IPS-15b (cell line): Measurements from ENCODE around the gene FAM53B.
A peak's percentile ranks its signal among the peaks of the same experiment; 100 is the strongest.

Experiments
- H3K27me3 ChIP-seq: one replicate; pipeline ENCODE4 v1.6.1; 2013; ENCODE audit warnings: low read length; ENCODE audit not compliant: control insufficient read depth, insufficient read depth
- H3K36me3 ChIP-seq: one replicate; pipeline ENCODE4 v1.6.1; 2013; ENCODE audit warnings: low read length; ENCODE audit not compliant: control insufficient read depth, insufficient read depth
- H3K4me1 ChIP-seq: one replicate; pipeline ENCODE4 v1.6.1; 2013; ENCODE audit warnings: mild to moderate bottlenecking, low read length; ENCODE audit not compliant: control insufficient read depth, insufficient read depth
- H3K4me3 ChIP-seq: one replicate; pipeline ENCODE4 v1.5.1; 2013; ENCODE audit warnings: low read depth, low read length
- H3K9ac ChIP-seq: one replicate; pipeline ENCODE4 v1.6.1; 2013; ENCODE audit warnings: low read depth, mild to moderate bottlenecking, low read length
- H3K9me3 ChIP-seq: one replicate; pipeline ENCODE4 v1.6.1; 2013; ENCODE audit warnings: mild to moderate bottlenecking, low read length; ENCODE audit not compliant: control insufficient read depth, insufficient read depth

FAM53B gene

GRCh38 chr10:124722798-124723783 lies 21.1 kb downstream of the FAM53B start:
- Histone ChIP-seq H3K4me3 (no peak overlapping the region), H3K27me3 (no peaks in the 10 kb centered on the region), H3K9me3 (no peaks in the 10 kb centered on the region), H3K36me3 (peaks cover 3% of the 10 kb centered on the region), H3K4me1 (peaks cover 7% of the 10 kb centered on the region), H3K9ac (peak overlapping the region; percentile 4)

- no peaks in the 10 kb centered on the region for H3K27me3 ChIP-seq
- H3K4me3 ChIP-seq: no peak overlapping the region
- H3K36me3 ChIP-seq: peaks cover 3% of the 10 kb centered on the region
- H3K9me3 ChIP-seq: no peaks in the 10 kb centered on the region
- H3K9ac ChIP-seq: no peak overlapping the region
- H3K4me1 ChIP-seq: peaks cover 6% of the 10 kb centered on the region
Observed at GRCh38 chr10:124721330-124722045, 22.7 kb downstream of the FAM53B start.

- Histone ChIP-seq H3K9me3 (no peaks in the 10 kb centered on the region), H3K36me3 (no peaks in the 10 kb centered on the region), H3K9ac (no peak overlapping the region), H3K4me3 (no peak overlapping the region), H3K27me3 (no peaks in the 10 kb centered on the region), H3K4me1 (peaks cover 6% of the 10 kb centered on the region)
Observed at GRCh38 chr10:124719213-124719851, 24.8 kb downstream of the FAM53B start.

- Histone ChIP-seq H3K4me3 (no peak overlapping the region), H3K27me3 (no peaks in the 10 kb centered on the region), H3K4me1 (peaks cover 6% of the 10 kb centered on the region), H3K9me3 (no peaks in the 10 kb centered on the region), H3K9ac (no peak overlapping the region), H3K36me3 (no peaks in the 10 kb centered on the region)
Observed at GRCh38 chr10:124717911-124718741, 26.1 kb downstream of the FAM53B start.

- H3K4me1 ChIP-seq: peaks cover 6% of the 10 kb centered on the region
- H3K9ac ChIP-seq: no peak overlapping the region
- H3K4me3 ChIP-seq: no peak overlapping the region
- no peaks in the 10 kb centered on the region for H3K27me3 ChIP-seq
- H3K9me3 ChIP-seq: no peaks in the 10 kb centered on the region
- H3K36me3 ChIP-seq: no peaks in the 10 kb centered on the region
Observed at GRCh38 chr10:124717041-124717757, 27.0 kb downstream of the FAM53B start.

- H3K9ac ChIP-seq: no peak overlapping the region
- peaks cover 6% of the 10 kb centered on the region for H3K4me1 ChIP-seq
- H3K27me3 ChIP-seq: no peaks in the 10 kb centered on the region
- H3K36me3 ChIP-seq: no peaks in the 10 kb centered on the region
- H3K4me3 ChIP-seq: no peak overlapping the region
- no peaks in the 10 kb centered on the region for H3K9me3 ChIP-seq
Observed at GRCh38 chr10:124716369-124716768, 27.8 kb downstream of the FAM53B start.

- peaks cover 6% of the 10 kb centered on the region for H3K4me1 ChIP-seq
- H3K9me3 ChIP-seq: no peaks in the 10 kb centered on the region
- no peaks in the 10 kb centered on the region for H3K36me3 ChIP-seq
- H3K27me3 ChIP-seq: no peaks in the 10 kb centered on the region
- H3K9ac ChIP-seq: no peak overlapping the region
- no peak overlapping the region for H3K4me3 ChIP-seq
Observed at GRCh38 chr10:124715439-124715838, 28.7 kb downstream of the FAM53B start.

- Histone ChIP-seq H3K4me1 (no peaks in the 10 kb centered on the region), H3K9me3 (no peaks in the 10 kb centered on the region), H3K4me3 (no peak overlapping the region), H3K27me3 (no peaks in the 10 kb centered on the region), H3K36me3 (no peaks in the 10 kb centered on the region), H3K9ac (no peak overlapping the region)
Observed at GRCh38 chr10:124713679-124714255, 30.4 kb downstream of the FAM53B start.

GRCh38 chr10:124712704-124713407 lies 31.3 kb downstream of the FAM53B start:
- H3K9me3 ChIP-seq: no peaks in the 10 kb centered on the region
- H3K9ac ChIP-seq: no peak overlapping the region
- no peaks in the 10 kb centered on the region for H3K4me1 ChIP-seq
- no peaks in the 10 kb centered on the region for H3K36me3 ChIP-seq
- no peaks in the 10 kb centered on the region for H3K27me3 ChIP-seq
- no peak overlapping the region for H3K4me3 ChIP-seq

- H3K9ac ChIP-seq: no peak overlapping the region
- peaks cover 2% of the 10 kb centered on the region for H3K36me3 ChIP-seq
- H3K9me3 ChIP-seq: no peaks in the 10 kb centered on the region
- no peak overlapping the region for H3K4me3 ChIP-seq
- H3K4me1 ChIP-seq: no peaks in the 10 kb centered on the region
- no peaks in the 10 kb centered on the region for H3K27me3 ChIP-seq
Observed at GRCh38 chr10:124711145-124711544, 33.0 kb downstream of the FAM53B start.
